ENCODE measurements around the gene OTP.

DNA sequence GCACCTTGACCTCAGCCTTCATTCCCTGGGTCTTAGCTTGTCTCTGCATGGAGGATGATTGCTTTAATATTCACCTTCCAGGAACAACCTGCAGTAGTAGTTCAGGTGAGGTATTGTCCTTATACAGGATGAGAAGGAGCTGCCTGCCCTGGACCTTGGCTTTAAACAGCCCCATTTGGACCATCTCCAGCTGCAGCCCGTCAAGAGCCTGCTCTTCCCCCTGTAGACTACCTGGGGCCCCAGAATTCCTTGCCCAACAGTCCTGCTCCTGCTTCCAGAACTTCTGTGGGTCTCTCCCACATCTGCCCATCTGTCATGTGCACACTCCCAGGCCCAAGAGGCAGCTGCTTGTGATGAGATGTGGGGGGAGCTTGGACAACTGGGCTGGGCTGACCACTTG, 12.2 kb upstream of the OTP start:
- TF ChIP-seq, protein P1, sequence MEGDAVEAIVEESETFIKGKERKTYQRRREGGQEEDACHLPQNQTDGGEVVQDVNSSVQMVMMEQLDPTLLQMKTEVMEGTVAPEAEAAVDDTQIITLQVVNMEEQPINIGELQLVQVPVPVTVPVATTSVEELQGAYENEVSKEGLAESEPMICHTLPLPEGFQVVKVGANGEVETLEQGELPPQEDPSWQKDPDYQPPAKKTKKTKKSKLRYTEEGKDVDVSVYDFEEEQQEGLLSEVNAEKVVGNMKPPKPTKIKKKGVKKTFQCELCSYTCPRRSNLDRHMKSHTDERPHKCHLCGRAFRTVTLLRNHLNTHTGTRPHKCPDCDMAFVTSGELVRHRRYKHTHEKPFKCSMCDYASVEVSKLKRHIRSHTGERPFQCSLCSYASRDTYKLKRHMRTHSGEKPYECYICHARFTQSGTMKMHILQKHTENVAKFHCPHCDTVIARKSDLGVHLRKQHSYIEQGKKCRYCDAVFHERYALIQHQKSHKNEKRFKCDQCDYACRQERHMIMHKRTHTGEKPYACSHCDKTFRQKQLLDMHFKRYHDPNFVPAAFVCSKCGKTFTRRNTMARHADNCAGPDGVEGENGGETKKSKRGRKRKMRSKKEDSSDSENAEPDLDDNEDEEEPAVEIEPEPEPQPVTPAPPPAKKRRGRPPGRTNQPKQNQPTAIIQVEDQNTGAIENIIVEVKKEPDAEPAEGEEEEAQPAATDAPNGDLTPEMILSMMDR (IDR thresholded peaks at IDR 0.05) = no peak
- TF ChIP-seq POLR2A (IDR thresholded peaks at IDR 0.05) (no peak), EP300 (IDR thresholded peaks at IDR 0.05) (no peak), POLR2AphosphoS5 (IDR thresholded peaks at IDR 0.05) (no peak)

Measured in suprapubic skin (tissue), 4 donors.